Retinal pigment epithelial cell (primary cell): ENCODE data around the gene PRKN.
"Not testable (repeated sequence)": the region's sequence is repeated elsewhere in the genome, so short reads cannot be mapped to it uniquely, and the experiment has no call there.

Experiments used
- DNase-seq: peaks from one replicate; pipeline ENCODE4 v3.0.0-alpha.2; 2010; ENCODE audit warnings: low read depth
- H3K4me3 ChIP-seq: 2 replicates; pipeline ENCODE4 v1.5.1; 2011; ENCODE audit warnings: mild to moderate bottlenecking, low read length, control low read depth, moderate library complexity
- CTCF ChIP-seq: conservative IDR thresholded peaks from 2 replicates; pipeline ENCODE4 v1.5.1; 2011; ENCODE audit warnings: low read depth, low read length, control low read depth, inconsistent platforms

PRKN gene

GRCh38 chr6:161313940-161314509, 1413.5 kb downstream of the PRKN start:
- no peak for DNase-seq
- no peak overlapping the region for H3K4me3 ChIP-seq
- TF ChIP-seq CTCF = no peak

- not testable (repeated sequence) for DNase-seq
Measured at GRCh38 chr6:161313475-161313874, 1414.1 kb downstream of the PRKN start.

GRCh38 chr6:161309774-161310173, 1417.8 kb downstream of the PRKN start:
- not testable (repeated sequence) for DNase-seq, H3K4me3 ChIP-seq

More at GRCh38 chr6:161313475-161313874, 1414.1 kb downstream of the PRKN start:
- not testable (repeated sequence) for H3K4me3 ChIP-seq

- no peak for DNase-seq
- H3K4me3 ChIP-seq = no peak overlapping the region
- TF ChIP-seq CTCF = no peak
Measured at GRCh38 chr6:161308075-161308655, 1419.4 kb downstream of the PRKN start.

DNA sequence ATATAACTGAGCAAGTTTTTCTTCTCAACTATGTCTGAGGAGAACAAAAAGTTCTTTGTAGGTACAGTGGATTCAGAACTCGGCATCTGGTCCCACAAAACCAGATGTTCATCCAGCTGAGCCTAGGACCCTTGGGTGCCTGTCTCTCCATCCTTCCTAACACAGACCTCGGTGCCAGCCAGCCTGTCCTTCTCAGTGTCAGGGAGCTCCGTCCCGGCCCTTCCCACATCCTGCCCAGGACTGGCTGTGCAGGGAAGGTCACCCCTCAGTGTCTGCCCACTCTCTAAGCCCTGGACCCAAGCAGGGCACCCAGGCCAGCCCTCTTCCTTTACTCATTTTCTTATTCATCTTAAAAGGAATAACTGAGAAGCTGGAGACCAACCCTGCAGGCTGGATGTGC, 1421.7 kb downstream of the PRKN start:
- no peak overlapping the region for H3K4me3 ChIP-seq
- TF ChIP-seq CTCF = no peak
- no peak for DNase-seq

- no peak overlapping the region for H3K4me3 ChIP-seq
- no peak for DNase-seq
- no peak for TF ChIP-seq CTCF
Measured at GRCh38 chr6:161303628-161304340, 1423.8 kb downstream of the PRKN start.

GRCh38 chr6:161302949-161303348, 1424.6 kb downstream of the PRKN start:
- no peak overlapping the region for H3K4me3 ChIP-seq
- no peak for TF ChIP-seq CTCF

GRCh38 chr6:161301338-161301737, 1426.2 kb downstream of the PRKN start:
- no peak for TF ChIP-seq CTCF
- no peak overlapping the region for H3K4me3 ChIP-seq
- no peak for DNase-seq

More at GRCh38 chr6:161302949-161303348, 1424.6 kb downstream of the PRKN start:
- DNase-seq = no peak
